Measurements from ENCODE around the gene CDNF.
"Not testable (repeated sequence)": the region's sequence is repeated elsewhere in the genome, so short reads cannot be mapped to it uniquely, and the experiment has no call there.

Gene CDNF

DNA sequence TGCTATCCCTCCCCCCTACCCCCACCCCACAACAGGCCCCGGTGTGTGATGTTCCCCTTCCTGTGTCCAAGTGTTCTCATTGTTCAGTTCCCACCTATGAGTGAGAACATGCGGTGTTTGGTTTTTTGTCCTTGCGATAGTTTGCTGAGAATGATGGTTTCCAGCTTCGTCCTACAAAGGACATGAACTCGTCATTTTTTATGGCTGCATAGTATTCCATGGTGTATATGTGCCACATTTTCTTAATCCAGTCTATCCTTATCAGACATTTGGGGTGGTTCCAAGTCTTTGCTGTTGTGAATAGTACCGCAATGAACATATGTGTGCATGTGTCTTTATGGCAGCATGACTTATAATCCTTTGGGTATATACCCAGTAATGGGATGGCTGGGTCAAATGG lies 26.6 kb upstream of the CDNF start:
- H3K27me3 ChIP-seq (replicated peaks; ENCODE audit: control insufficient read depth, insufficient read depth, low read length); H3K4me1 ChIP-seq (ENCODE audit: control insufficient read depth, insufficient read depth, low read length); H3K9ac ChIP-seq (ENCODE audit: low read length); H3K4me3 ChIP-seq (ENCODE audit: low read length); H3K9me3 ChIP-seq (ENCODE audit: control insufficient read depth, low read length); DNase-seq (ENCODE audit: low read depth): not testable (repeated sequence)
- H3K36me3 ChIP-seq (ENCODE audit: control insufficient read depth, insufficient read depth, low read length, severe bottlenecking), result peaks cover 36% of the 10 kb centered on the region

DNA sequence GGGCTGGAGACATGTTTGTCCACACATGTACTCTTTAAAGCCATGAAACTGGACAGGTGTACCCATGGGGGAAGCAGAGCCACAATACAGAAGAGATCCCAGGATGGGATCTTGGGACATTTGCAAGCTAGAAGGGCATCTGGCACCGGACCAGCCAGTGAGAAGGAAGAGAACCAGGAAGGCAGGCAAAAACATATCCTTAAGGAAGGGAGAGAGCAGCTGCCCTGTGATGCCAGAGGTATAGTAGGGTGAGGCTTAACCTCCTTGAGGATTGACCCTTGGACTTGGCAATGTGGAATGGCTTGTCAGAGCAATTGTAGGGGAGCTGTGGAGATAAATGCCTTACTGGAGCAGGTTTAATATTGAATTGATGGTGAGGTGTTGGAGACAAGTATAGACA lies 23.0 kb upstream of the CDNF start:
- Histone ChIP-seq H3K4me1 (ENCODE audit: control insufficient read depth, insufficient read depth, low read length) (peaks cover 10% of the 10 kb centered on the region), H3K36me3 (ENCODE audit: control insufficient read depth, insufficient read depth, low read length, severe bottlenecking) (peaks cover 41% of the 10 kb centered on the region), H3K9me3 (ENCODE audit: control insufficient read depth, low read length) (no peaks in the 10 kb centered on the region), H3K27me3 (replicated peaks; ENCODE audit: control insufficient read depth, insufficient read depth, low read length) (no peaks in the 10 kb centered on the region), H3K9ac (ENCODE audit: low read length) (no peak overlapping the region), H3K4me3 (ENCODE audit: low read length) (no peak overlapping the region)
- DNase-seq (ENCODE audit: low read depth), result no peak

DNA sequence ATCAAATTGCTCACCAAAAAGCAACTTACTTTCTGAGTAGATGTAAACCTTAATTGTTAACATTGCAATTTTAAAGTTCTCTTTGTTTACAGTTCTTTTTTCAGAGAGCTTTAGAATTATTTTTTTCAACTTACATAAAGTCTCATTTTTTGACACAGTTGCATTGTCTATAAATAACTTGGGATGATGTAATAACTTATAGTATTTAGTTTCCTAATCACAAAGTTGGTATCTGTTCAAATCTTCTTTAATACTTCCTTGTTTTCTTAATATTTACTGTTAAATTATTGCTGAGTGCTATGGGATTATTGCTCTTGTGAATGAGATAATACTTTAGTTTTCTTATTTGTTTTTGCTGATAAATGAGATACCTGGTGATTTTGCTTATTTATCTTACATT lies 21.9 kb upstream of the CDNF start:
- no peak overlapping the region for H3K4me3 ChIP-seq (ENCODE audit: low read length)
- DNase-seq (ENCODE audit: low read depth), result peak; percentile 54
- no peaks in the 10 kb centered on the region for H3K9me3 ChIP-seq (ENCODE audit: control insufficient read depth, low read length)
- no peak overlapping the region for H3K9ac ChIP-seq (ENCODE audit: low read length)
- peaks cover 46% of the 10 kb centered on the region for H3K36me3 ChIP-seq (ENCODE audit: control insufficient read depth, insufficient read depth, low read length, severe bottlenecking)
- H3K4me1 ChIP-seq (ENCODE audit: control insufficient read depth, insufficient read depth, low read length), result peaks cover 10% of the 10 kb centered on the region
- H3K27me3 ChIP-seq (replicated peaks; ENCODE audit: control insufficient read depth, insufficient read depth, low read length), result no peaks in the 10 kb centered on the region

DNA sequence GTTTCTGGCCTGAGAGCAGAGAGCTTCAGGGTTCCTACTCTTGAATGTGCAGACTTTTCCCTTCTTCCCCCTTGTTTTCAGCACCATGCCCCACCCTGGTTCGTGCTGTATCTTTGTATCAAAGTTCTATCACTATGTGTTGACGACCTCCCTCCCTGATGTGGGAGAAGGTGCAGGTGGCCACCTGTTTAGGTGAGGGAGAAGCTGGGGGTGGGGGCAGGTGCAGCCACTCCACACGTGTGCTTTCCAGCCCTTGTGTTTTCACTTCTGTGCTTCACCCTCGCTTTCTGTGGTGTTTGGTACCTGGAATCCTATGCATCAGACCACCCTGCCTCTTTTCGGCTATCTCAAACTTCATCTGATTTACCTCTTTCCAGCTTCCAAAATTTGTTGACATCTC lies 21.2 kb upstream of the CDNF start:
- peaks cover 10% of the 10 kb centered on the region for H3K4me1 ChIP-seq (ENCODE audit: control insufficient read depth, insufficient read depth, low read length)
- H3K4me3 ChIP-seq (ENCODE audit: low read length), result no peak overlapping the region
- H3K36me3 ChIP-seq (ENCODE audit: control insufficient read depth, insufficient read depth, low read length, severe bottlenecking), result peaks cover 52% of the 10 kb centered on the region
- H3K27me3 ChIP-seq (replicated peaks; ENCODE audit: control insufficient read depth, insufficient read depth, low read length), result no peaks in the 10 kb centered on the region
- no peaks in the 10 kb centered on the region for H3K9me3 ChIP-seq (ENCODE audit: control insufficient read depth, low read length)
- no peak overlapping the region for H3K9ac ChIP-seq (ENCODE audit: low read length)
- DNase-seq (ENCODE audit: low read depth), result no peak

DNA sequence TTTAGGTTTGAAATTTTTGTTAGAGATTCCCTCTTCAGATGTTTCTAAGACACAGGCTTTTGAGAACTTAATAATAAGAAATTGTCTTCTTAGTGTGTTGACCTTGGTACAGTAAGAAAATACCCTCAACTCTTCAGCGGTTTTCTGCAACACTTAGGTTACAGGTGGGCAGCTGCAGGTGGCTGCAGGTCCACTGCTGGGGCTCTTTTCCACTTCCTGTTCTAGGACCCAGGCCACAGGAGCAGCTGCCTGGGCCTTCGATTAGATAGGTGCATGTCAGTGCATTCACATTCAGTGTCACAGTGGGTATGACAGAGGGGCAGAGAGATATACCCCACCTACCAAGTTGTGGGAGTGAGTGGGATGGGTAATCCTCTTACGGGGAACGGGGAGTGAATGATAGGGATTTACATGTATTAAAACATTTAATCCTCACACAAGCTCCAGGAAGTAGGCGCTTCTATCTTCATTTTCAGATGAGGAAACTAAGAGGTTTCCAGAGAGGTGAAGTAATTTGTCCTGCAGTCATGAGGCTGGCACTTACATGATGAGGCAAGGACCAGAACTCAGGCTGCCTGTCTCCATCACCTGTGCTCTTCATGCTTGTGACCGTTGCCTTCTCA lies 20.6 kb upstream of the CDNF start:
- H3K27me3 ChIP-seq (replicated peaks; ENCODE audit: control insufficient read depth, insufficient read depth, low read length), result no peaks in the 10 kb centered on the region
- H3K9ac ChIP-seq (ENCODE audit: low read length), result no peak overlapping the region
- H3K4me1 ChIP-seq (ENCODE audit: control insufficient read depth, insufficient read depth, low read length), result peaks cover 10% of the 10 kb centered on the region
- DNase-seq (ENCODE audit: low read depth), result no peak
- H3K4me3 ChIP-seq (ENCODE audit: low read length), result no peak overlapping the region
- H3K36me3 ChIP-seq (ENCODE audit: control insufficient read depth, insufficient read depth, low read length, severe bottlenecking), result peaks cover 55% of the 10 kb centered on the region
- H3K9me3 ChIP-seq (ENCODE audit: control insufficient read depth, low read length), result no peaks in the 10 kb centered on the region

DNA sequence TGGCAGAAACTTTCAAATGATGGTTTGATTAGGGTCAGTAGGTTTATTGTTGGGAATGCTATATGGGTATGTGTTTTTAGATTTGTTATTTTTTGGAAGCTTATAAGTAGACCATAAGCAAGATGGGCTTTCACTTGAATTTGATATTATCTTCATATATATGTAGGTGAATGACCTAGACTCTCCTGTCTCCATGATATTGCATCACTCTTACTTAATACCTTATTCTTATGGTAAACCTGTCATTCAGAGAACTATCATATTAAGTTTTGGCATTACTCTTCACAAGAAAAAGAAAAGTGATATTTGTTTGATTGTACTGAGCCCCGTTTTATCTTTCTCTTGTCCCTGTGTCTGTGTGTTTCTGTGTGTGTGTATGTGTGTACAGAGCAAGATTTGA lies 17.6 kb upstream of the CDNF start:
- Histone ChIP-seq H3K9ac (ENCODE audit: low read length) (no peak overlapping the region), H3K9me3 (ENCODE audit: control insufficient read depth, low read length) (no peaks in the 10 kb centered on the region), H3K36me3 (ENCODE audit: control insufficient read depth, insufficient read depth, low read length, severe bottlenecking) (peaks cover 65% of the 10 kb centered on the region), H3K4me3 (ENCODE audit: low read length) (no peak overlapping the region), H3K4me1 (ENCODE audit: control insufficient read depth, insufficient read depth, low read length) (peaks cover 10% of the 10 kb centered on the region), H3K27me3 (replicated peaks; ENCODE audit: control insufficient read depth, insufficient read depth, low read length) (no peaks in the 10 kb centered on the region)
- no peak for DNase-seq (ENCODE audit: low read depth)

DNA sequence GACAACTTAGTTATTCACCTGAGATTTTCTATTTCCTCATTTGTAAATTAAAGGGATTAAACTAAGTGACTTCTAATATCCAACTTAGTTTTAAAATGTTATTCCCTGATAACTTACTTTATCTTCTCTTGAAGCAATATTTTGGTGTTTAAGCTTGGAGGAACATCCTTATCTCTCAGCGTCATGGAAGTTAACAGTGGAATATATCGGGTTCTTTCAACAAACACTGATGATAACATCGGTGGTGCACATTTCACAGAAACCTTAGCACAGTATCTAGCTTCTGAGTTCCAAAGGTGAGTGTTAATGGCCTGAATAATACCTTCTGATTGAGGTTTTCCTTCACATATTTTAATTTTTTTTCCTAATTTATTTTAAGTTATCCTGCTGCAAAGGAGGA lies 14.4 kb upstream of the CDNF start:
- H3K9me3 ChIP-seq (ENCODE audit: control insufficient read depth, low read length), result no peaks in the 10 kb centered on the region
- H3K36me3 ChIP-seq (ENCODE audit: control insufficient read depth, insufficient read depth, low read length, severe bottlenecking), result peaks cover 57% of the 10 kb centered on the region
- no peaks in the 10 kb centered on the region for H3K4me1 ChIP-seq (ENCODE audit: control insufficient read depth, insufficient read depth, low read length)
- no peak for DNase-seq (ENCODE audit: low read depth)
- H3K27me3 ChIP-seq (replicated peaks; ENCODE audit: control insufficient read depth, insufficient read depth, low read length), result no peaks in the 10 kb centered on the region
- H3K4me3 ChIP-seq (ENCODE audit: low read length), result no peak overlapping the region
- H3K9ac ChIP-seq (ENCODE audit: low read length), result no peak overlapping the region

DNA sequence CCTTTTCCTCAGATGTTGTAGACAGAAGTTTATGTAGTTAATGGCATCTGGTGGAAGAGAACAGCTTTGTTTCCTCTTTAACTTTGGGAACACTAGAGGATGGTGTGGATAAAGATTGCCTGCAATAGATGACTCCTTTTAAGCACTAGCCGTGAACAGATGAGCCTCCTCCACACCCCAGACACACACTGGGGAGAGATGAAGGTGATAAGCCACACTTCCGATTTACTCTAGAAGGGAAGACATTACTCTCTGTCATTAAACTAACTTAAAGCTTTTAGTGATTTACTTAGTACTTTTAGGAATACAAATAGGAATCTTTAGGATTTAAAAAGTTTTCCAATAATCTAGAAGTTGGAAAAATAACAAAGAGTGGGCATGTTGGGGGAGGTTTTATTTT lies 7.1 kb upstream of the CDNF start:
- no peak for DNase-seq (ENCODE audit: low read depth)
- Histone ChIP-seq H3K36me3 (ENCODE audit: control insufficient read depth, insufficient read depth, low read length, severe bottlenecking) (peaks cover 64% of the 10 kb centered on the region), H3K4me1 (ENCODE audit: control insufficient read depth, insufficient read depth, low read length) (no peaks in the 10 kb centered on the region), H3K9ac (ENCODE audit: low read length) (no peak overlapping the region), H3K9me3 (ENCODE audit: control insufficient read depth, low read length) (no peaks in the 10 kb centered on the region), H3K4me3 (ENCODE audit: low read length) (no peak overlapping the region), H3K27me3 (replicated peaks; ENCODE audit: control insufficient read depth, insufficient read depth, low read length) (no peaks in the 10 kb centered on the region)

DNA sequence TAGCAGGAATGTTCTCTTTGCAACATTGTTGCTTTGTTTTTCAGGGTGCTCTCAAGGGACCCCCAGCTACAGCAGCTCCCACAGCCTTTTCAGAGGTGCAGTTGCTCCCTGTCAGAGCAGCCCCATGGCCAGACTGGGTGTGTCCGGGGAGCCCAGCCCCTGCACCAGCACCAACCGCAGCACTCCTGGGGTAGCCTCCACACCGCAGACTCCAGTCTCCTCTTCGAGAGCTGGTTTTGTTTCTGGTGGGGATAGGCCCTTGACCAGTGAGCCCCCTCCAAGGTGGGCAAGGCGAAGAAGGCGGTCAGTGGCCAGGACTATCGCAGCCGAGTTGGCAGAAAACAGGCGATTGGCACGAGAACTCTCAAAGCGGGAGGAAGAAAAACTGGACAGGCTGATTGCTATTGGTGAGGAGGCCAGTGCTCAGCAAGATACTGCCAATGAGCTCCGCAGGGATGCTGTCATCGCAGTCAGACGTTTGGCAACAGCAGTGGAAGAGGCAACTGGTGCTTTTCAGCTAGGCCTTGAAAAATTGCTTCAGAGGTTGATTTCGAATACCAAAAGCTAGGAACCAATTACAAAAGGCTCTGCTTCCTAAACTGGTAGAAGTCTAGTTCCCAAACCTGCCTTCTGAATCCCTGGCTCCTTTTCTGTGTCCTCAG lies 5.6 kb upstream of the CDNF start:
- Histone ChIP-seq H3K4me1 (ENCODE audit: control insufficient read depth, insufficient read depth, low read length) (peaks cover 5% of the 10 kb centered on the region), H3K36me3 (ENCODE audit: control insufficient read depth, insufficient read depth, low read length, severe bottlenecking) (peaks cover 53% of the 10 kb centered on the region), H3K4me3 (ENCODE audit: low read length) (no peak overlapping the region), H3K27me3 (replicated peaks; ENCODE audit: control insufficient read depth, insufficient read depth, low read length) (no peaks in the 10 kb centered on the region), H3K9me3 (ENCODE audit: control insufficient read depth, low read length) (no peaks in the 10 kb centered on the region), H3K9ac (ENCODE audit: low read length) (no peak overlapping the region)
- DNase-seq (ENCODE audit: low read depth), result no peak

DNA sequence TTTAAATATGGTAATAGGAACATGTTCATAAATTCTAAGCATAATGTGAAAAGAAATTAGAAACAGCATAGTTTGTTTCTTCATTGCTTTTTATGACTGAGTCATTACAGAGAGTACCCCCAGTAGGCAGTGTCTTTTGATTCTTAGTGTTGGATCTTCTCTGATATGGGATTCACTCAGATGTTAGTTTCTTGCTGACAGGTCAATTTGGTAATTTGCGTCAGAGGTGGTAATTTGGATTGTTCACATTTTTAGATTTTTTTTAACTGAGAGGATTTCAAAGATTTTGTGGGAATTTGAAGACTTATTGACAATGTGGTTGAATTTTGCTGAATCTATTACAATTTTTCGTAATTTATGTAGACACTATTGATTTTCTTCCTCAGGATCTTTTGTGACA lies 2.3 kb upstream of the CDNF start:
- H3K4me1 ChIP-seq (ENCODE audit: control insufficient read depth, insufficient read depth, low read length), result peaks cover 13% of the 10 kb centered on the region
- H3K4me3 ChIP-seq (ENCODE audit: low read length), result no peak overlapping the region
- H3K9me3 ChIP-seq (ENCODE audit: control insufficient read depth, low read length), result no peaks in the 10 kb centered on the region
- no peaks in the 10 kb centered on the region for H3K27me3 ChIP-seq (replicated peaks; ENCODE audit: control insufficient read depth, insufficient read depth, low read length)
- peak overlapping the region; percentile 31 for H3K9ac ChIP-seq (ENCODE audit: low read length)
- DNase-seq (ENCODE audit: low read depth), result no peak
- H3K36me3 ChIP-seq (ENCODE audit: control insufficient read depth, insufficient read depth, low read length, severe bottlenecking), result peaks cover 49% of the 10 kb centered on the region

DNA sequence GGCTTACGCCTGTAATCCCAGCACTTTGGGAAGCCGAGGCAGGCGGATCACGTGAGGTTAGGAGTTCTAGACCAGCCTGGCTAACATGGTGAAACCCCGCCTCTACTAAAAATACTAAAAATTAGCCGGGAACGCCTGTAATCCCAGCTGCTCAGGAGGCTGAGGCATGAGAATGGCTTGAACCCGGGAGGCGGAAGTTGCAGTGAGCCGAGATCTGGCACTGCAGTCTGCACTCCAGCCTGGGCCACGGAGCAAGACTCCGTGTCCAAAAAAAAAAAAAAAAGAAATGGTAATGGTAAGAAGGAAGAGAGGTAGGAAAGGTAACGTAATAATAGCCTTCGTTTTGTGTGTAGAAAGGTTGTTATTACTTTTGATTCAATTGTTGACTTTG lies 1.5 kb upstream of the CDNF start:
- no peaks in the 10 kb centered on the region for H3K27me3 ChIP-seq (replicated peaks; ENCODE audit: control insufficient read depth, insufficient read depth, low read length)
- peak overlapping the region; percentile 97 for H3K4me3 ChIP-seq (ENCODE audit: low read length)
- peaks cover 13% of the 10 kb centered on the region for H3K4me1 ChIP-seq (ENCODE audit: control insufficient read depth, insufficient read depth, low read length)
- H3K36me3 ChIP-seq (ENCODE audit: control insufficient read depth, insufficient read depth, low read length, severe bottlenecking), result peaks cover 44% of the 10 kb centered on the region
- peak overlapping the region; percentile 98 for H3K9ac ChIP-seq (ENCODE audit: low read length)
- no peak for DNase-seq (ENCODE audit: low read depth)
- no peaks in the 10 kb centered on the region for H3K9me3 ChIP-seq (ENCODE audit: control insufficient read depth, low read length)

Data from adipocyte (in vitro differentiated cells).